ENCODE results near the gene KIAA1217.

Gene KIAA1217

GRCh38 chr10:24526085-24526649 lies 317.2 kb downstream of the KIAA1217 start:
- no peak for DNase-seq (ENCODE audit: low read depth)
- H3K4me3 ChIP-seq (ENCODE audit: control insufficient read depth, low read depth, low read length): no peak overlapping the region
- no peak for TF ChIP-seq CTCF (IDR thresholded peaks at IDR 0.05; ENCODE audit: control insufficient read depth, insufficient read depth, low read depth, low read length, missing control alignments)

- H3K4me3 ChIP-seq (ENCODE audit: control insufficient read depth, low read depth, low read length): no peak overlapping the region
- peak; percentile 38 for DNase-seq (ENCODE audit: low read depth)
- TF ChIP-seq CTCF (IDR thresholded peaks at IDR 0.05; ENCODE audit: control insufficient read depth, insufficient read depth, low read depth, low read length, missing control alignments): no peak
These were observed 320.0 kb downstream of the KIAA1217 start for GRCh38 chr10:24528946-24529345.

- no peak for DNase-seq (ENCODE audit: low read depth)
- no peak for TF ChIP-seq CTCF (IDR thresholded peaks at IDR 0.05; ENCODE audit: control insufficient read depth, insufficient read depth, low read depth, low read length, missing control alignments)
- H3K4me3 ChIP-seq (ENCODE audit: control insufficient read depth, low read depth, low read length): no peak overlapping the region
These were observed 322.5 kb downstream of the KIAA1217 start for GRCh38 chr10:24531439-24531838.

DNA sequence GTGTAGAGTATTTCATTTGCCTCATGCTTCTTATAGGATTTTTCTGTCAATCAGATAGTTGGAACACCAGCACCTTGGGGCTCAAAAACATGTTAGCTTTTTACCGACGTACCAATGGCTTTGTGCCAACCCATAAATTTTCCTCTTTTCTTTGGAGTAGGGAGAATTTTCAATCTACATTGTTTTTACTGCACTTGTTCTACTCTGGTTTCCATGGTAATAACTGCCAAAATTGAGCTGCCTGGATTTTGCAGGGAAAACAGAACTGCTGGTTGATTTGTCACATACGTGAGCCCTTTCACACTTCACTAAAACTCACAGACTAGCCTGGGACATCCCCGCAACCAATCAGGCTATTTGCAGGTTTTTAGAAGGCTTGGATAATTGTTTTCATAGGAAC lies 325.0 kb downstream of the KIAA1217 start:
- DNase-seq (ENCODE audit: low read depth): no peak
- TF ChIP-seq CTCF (IDR thresholded peaks at IDR 0.05; ENCODE audit: control insufficient read depth, insufficient read depth, low read depth, low read length, missing control alignments): no peak
- no peak overlapping the region for H3K4me3 ChIP-seq (ENCODE audit: control insufficient read depth, low read depth, low read length)

DNA sequence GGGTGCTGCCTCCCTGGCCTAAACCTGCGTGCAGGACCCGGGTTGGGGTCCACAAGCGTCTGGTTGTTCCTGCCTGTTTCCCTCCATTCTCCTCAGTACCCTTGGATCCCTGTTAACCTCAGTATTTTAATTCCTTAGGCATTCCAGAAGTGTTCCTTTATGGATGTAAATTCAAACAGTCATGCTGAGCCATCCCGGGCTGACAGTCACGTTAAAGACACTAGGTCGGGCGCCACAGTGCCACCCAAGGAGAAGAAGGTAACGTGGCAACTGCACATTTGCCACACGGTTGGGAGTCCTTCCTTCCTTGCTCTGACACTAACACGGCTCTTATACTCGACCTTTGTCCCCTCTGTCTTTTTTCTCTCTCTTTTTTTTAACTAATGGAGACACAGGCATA lies 327.7 kb downstream of the KIAA1217 start:
- no peak for DNase-seq (ENCODE audit: low read depth)
- H3K4me3 ChIP-seq (ENCODE audit: control insufficient read depth, low read depth, low read length): no peak overlapping the region
- no peak for TF ChIP-seq CTCF (IDR thresholded peaks at IDR 0.05; ENCODE audit: control insufficient read depth, insufficient read depth, low read depth, low read length, missing control alignments)

DNA sequence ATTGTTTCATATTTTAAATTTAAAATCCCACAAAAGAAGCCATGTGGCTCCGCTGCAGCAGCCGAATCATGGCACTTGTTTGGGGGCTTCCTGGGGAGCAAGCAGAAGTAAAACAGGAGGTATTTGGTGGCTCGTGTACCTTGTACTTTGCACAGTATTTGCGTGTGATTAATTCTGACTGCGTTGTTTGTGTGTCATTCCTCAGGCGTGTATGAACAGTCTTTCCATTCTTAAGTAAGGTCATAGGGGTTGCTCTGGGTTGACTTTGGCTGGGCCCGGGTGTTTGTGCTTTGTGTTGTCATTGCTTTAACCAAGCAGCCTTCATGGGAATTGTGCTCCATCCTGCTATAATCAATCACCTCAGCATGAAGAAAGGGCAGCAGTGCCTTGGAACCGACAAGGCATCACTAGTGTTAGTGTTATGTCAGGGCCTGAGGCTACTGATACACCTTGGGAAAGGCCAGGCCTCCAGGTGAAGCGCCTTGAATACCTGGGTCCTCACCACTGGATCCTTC lies 332.4 kb downstream of the KIAA1217 start:
- no peak overlapping the region for H3K4me3 ChIP-seq (ENCODE audit: control insufficient read depth, low read depth, low read length)
- no peak for DNase-seq (ENCODE audit: low read depth)
- TF ChIP-seq CTCF (IDR thresholded peaks at IDR 0.05; ENCODE audit: control insufficient read depth, insufficient read depth, low read depth, low read length, missing control alignments): no peak
